Retinal pigment epithelial cell (primary cell): ENCODE measurements around the gene ITGB8.

ENCODE experiments used
- DNase-seq: peaks from one replicate; pipeline ENCODE4 v3.0.0-alpha.2; 2010; ENCODE audit warnings: low read depth
- H3K4me3 ChIP-seq: 2 replicates; pipeline ENCODE4 v1.5.1; 2011; ENCODE audit warnings: mild to moderate bottlenecking, low read length, control low read depth, moderate library complexity
- CTCF ChIP-seq: conservative IDR thresholded peaks from 2 replicates; pipeline ENCODE4 v1.5.1; 2011; ENCODE audit warnings: low read depth, low read length, control low read depth, inconsistent platforms

The ITGB8 gene

GRCh38 chr7:20412032-20412431 lies 81.3 kb downstream of the ITGB8 start:
- no peak for DNase-seq

GRCh38 chr7:20417260-20417659 lies 86.6 kb downstream of the ITGB8 start:
- H3K4me3 ChIP-seq = no peak overlapping the region
- DNase-seq = no peak
- no peak for TF ChIP-seq CTCF

More at GRCh38 chr7:20412032-20412431, 81.3 kb downstream of the ITGB8 start:
- no peak overlapping the region for H3K4me3 ChIP-seq
- no peak for TF ChIP-seq CTCF

GRCh38 chr7:20417675-20418382 lies 87.1 kb downstream of the ITGB8 start:
- DNase-seq = no peak
- TF ChIP-seq CTCF = no peak
- no peak overlapping the region for H3K4me3 ChIP-seq

- no peak for TF ChIP-seq CTCF
- no peak for DNase-seq
- H3K4me3 ChIP-seq = no peak overlapping the region
These were observed 93.8 kb downstream of the ITGB8 start for GRCh38 chr7:20424500-20424899.

GRCh38 chr7:20430664-20431063 lies 100.0 kb downstream of the ITGB8 start:
- TF ChIP-seq CTCF = no peak
- DNase-seq = no peak
- H3K4me3 ChIP-seq = no peak overlapping the region

GRCh38 chr7:20431146-20431545 lies 100.4 kb downstream of the ITGB8 start:
- TF ChIP-seq CTCF = no peak
- no peak for DNase-seq
- H3K4me3 ChIP-seq = no peak overlapping the region

GRCh38 chr7:20432071-20432470 lies 101.4 kb downstream of the ITGB8 start:
- no peak for DNase-seq
- no peak for TF ChIP-seq CTCF
- H3K4me3 ChIP-seq = no peak overlapping the region
